HCT116 (cell line): ENCODE measurements around the gene C20orf204. TPM values are rescaled to one million over a fixed set of nuclear protein-coding genes. Genes with fewer than 3 reads are reported as not detected.

Experiments
- ATAC-seq: fragments of 200-7000 bp; cut with Tn5 transposase; 2 replicates; pipeline ENCODE4 v1.9.1; 2020; ENCODE audit warnings: mild to moderate bottlenecking, moderate library complexity
- BruUV-seq: library from RNA; stranded (reverse); fragments of 400-500 nt; replicated peaks from 2 replicates; lab custom pipeline; 2021; lab: Mats Ljungman, UMichigan
- CTCF ChIA-PET: fragments of 300-600 bp; sonication (Branson Sonifier 250); formaldehyde crosslinking; loops from one replicate; lab custom pipeline; 2021; ENCODE audit warnings: antibody characterized with exemption; lab: Charles Lee
- POLR2A ChIA-PET: fragments of 300-600, 350-600 bp; sonication (Branson Sonifier 250); formaldehyde crosslinking; loops from one replicate; lab custom pipeline; 2021; ENCODE audit warnings: antibody characterized with exemption; lab: Charles Lee
- RAD21 ChIA-PET, 2 experiments: fragments of 300-600 bp; sonication (Branson Sonifier 250); formaldehyde crosslinking; loops; one replicate each; lab custom pipeline; 2023; ENCODE audit warnings: low total read pairs in 2 of 2; ENCODE audit not compliant: uncharacterized antibody in 2 of 2, unreplicated experiment in 2 of 2, low non-redundant PET in 1 of 2; lab: Charles Lee
- DNase-seq: peaks from one replicate; pipeline ENCODE4 v3.0.0-alpha.2; 2010; ENCODE audit warnings: low read depth, low spot score
- H2AFZ ChIP-seq: fragments of 200-600 bp; shearing (Covaris generic), sonication (generic); 2 replicates; pipeline ENCODE4 v1.6.1; 2017; ENCODE audit warnings: low read depth, mixed run types, mixed read lengths, antibody characterized with exemption, low read length; ENCODE audit not compliant: poor library complexity, severe bottlenecking
- H3K27ac ChIP-seq: 2 replicates; pipeline ENCODE4 v1.5.1; 2012; ENCODE audit warnings: low read depth, low read length
- H3K27me3 ChIP-seq: fragments of 200-600 bp; sonication (generic); 2 replicates; pipeline ENCODE4 v1.6.1; 2016; ENCODE audit warnings: mixed run types, low read length, mixed read lengths; ENCODE audit not compliant: insufficient read depth
- H3K36me3 ChIP-seq, 2 experiments: fragments of 200-500 bp in 1 of 2; fragments of 200-600 bp in 1 of 2; sonication (Bioruptor generic) in 1 of 2; sonication (generic) in 1 of 2; 2 replicates each; pipeline versions ENCODE4 v1.5.1 to v1.6.1; 2014 to 2016; ENCODE audit warnings: low read length in 2 of 2, inconsistent platforms in 1 of 2, mixed read lengths in 1 of 2, mixed run types in 1 of 2; ENCODE audit not compliant: insufficient read depth in 2 of 2, control insufficient read depth in 1 of 2
- H3K4me1 ChIP-seq, 2 experiments: fragments of 200-600 bp in 1 of 2; sonication (generic) in 1 of 2; 2 replicates each; pipeline versions ENCODE4 v1.5.1 to v1.6.1; 2012 to 2017; ENCODE audit warnings: low read length in 2 of 2, inconsistent platforms in 1 of 2, mild to moderate bottlenecking in 1 of 2, mixed read lengths in 1 of 2, mixed run types in 1 of 2, moderate library complexity in 1 of 2; ENCODE audit not compliant: insufficient read depth in 2 of 2, control insufficient read depth in 1 of 2
- H3K4me2 ChIP-seq: fragments of 200-600 bp; sonication (generic); 2 replicates; pipeline ENCODE4 v1.6.1; 2017; ENCODE audit warnings: mixed run types, low read length, mixed read lengths
- H3K4me3 ChIP-seq, 2 experiments: fragments of 200-600 bp in 1 of 2; sonication (generic) in 1 of 2; replicated peaks in 1 of 2; 2 replicates each; pipeline ENCODE4 v1.5.1; 2011 to 2016; ENCODE audit warnings: low read length in 2 of 2, control low read depth in 1 of 2, low read depth in 1 of 2, mild to moderate bottlenecking in 1 of 2, mixed read lengths in 1 of 2, mixed run types in 1 of 2
- H3K79me2 ChIP-seq: fragments of 200-600 bp; sonication (generic); 2 replicates; pipeline ENCODE4 v1.6.1; 2017; ENCODE audit warnings: mild to moderate bottlenecking, mixed run types, low read length, moderate library complexity, mixed read lengths; ENCODE audit not compliant: insufficient read depth
- H3K9ac ChIP-seq: fragments of 200-600 bp; sonication (generic); 2 replicates; pipeline ENCODE4 v1.6.1; 2016; ENCODE audit warnings: low read length, mixed read lengths
- H3K9me2 ChIP-seq: fragments of 200-600 bp; sonication (generic), shearing (Covaris generic); 2 replicates; pipeline ENCODE4 v1.6.1; 2017; ENCODE audit warnings: mixed run types, mild to moderate bottlenecking, moderate library complexity; ENCODE audit not compliant: insufficient read depth
- H3K9me3 ChIP-seq, 2 experiments: fragments of 200-500 bp in 1 of 2; fragments of 200-600 bp in 1 of 2; sonication (Bioruptor generic) in 1 of 2; sonication (generic) in 1 of 2; 2 replicates each; pipeline ENCODE4 v1.6.1; 2014 to 2017; ENCODE audit warnings: low read length in 2 of 2, mixed read lengths in 2 of 2, inconsistent platforms in 1 of 2, low read depth in 1 of 2, mild to moderate bottlenecking in 1 of 2, mixed run types in 1 of 2, moderate library complexity in 1 of 2; ENCODE audit not compliant: control insufficient read depth in 1 of 2, insufficient read depth in 1 of 2
- H4K20me1 ChIP-seq: fragments of 200-600 bp; sonication (generic), shearing (Covaris generic); 2 replicates; pipeline ENCODE4 v1.6.1; 2017; ENCODE audit warnings: mixed run types, mild to moderate bottlenecking, moderate library complexity; ENCODE audit not compliant: insufficient read depth
- CBX3 ChIP-seq: IDR thresholded peaks from 2 replicates; pipeline ENCODE4 v1.6.1; 2012; ENCODE audit warnings: low read depth
- EZH2 ChIP-seq: fragments of 200-600 bp; sonication (generic); IDR thresholded peaks from 2 replicates; pipeline ENCODE4 v1.6.1; 2017; ENCODE audit warnings: antibody characterized with exemption, mixed run types
- JUND ChIP-seq: IDR thresholded peaks from 2 replicates; pipeline ENCODE4 v1.6.1; 2012
- SIN3A ChIP-seq: IDR thresholded peaks from 2 replicates; pipeline ENCODE4 v1.6.1; 2012; ENCODE audit warnings: low read depth
- SP1 ChIP-seq: IDR thresholded peaks from 2 replicates; pipeline ENCODE4 v1.6.1; 2012; ENCODE audit warnings: low read depth
- TCF7L2 ChIP-seq: IDR thresholded peaks from 2 replicates; pipeline ENCODE4 v1.7.0; 2011; ENCODE audit warnings: borderline replicate concordance, inconsistent platforms; ENCODE audit not compliant: insufficient read depth, insufficient read length; ENCODE audit errors: extremely low read depth
- ZBTB33 ChIP-seq: IDR thresholded peaks from 2 replicates; pipeline ENCODE4 v1.6.1; 2011; ENCODE audit warnings: mild to moderate bottlenecking, low read length, moderate library complexity; ENCODE audit not compliant: insufficient replicate concordance; ENCODE audit errors: extremely low read depth
- ZFX ChIP-seq: fragments of 450-650 bp; IDR thresholded peaks from 2 replicates; pipeline ENCODE4 v1.6.1; 2017
- ZNF274 ChIP-seq: fragments of 200-500 bp; sonication (Bioruptor generic); IDR thresholded peaks from 2 replicates; pipeline ENCODE4 v1.6.1; 2014; ENCODE audit warnings: mild to moderate bottlenecking, low read depth, low read length, inconsistent platforms
- intact Hi-C: fragments of 100-400 bp; cut with micrococcal nuclease; formaldehyde crosslinking; loops from 2 replicates; pipeline ENCODE4 v1.10.0; 2022
- total RNA-seq: library from RNA; stranded (reverse); gene quantifications from one replicate; pipeline ENCODE4 v1.2.1, GENCODE V29; 2021; ENCODE audit not compliant: unreplicated experiment
- TF ChIP-seq, protein P1 (sequence below): IDR thresholded peaks from 2 replicates; pipeline ENCODE4 v1.6.1; 2012
- TF ChIP-seq, protein P2 (sequence below): IDR thresholded peaks from 2 replicates; pipeline ENCODE4 v1.6.1; 2012; ENCODE audit warnings: low read depth

C20orf204 gene
- total RNA-seq, 1 experiment from 2014 or later = 2.5 TPM

- Histone ChIP-seq H3K9me2 (no peaks in the 10 kb centered on the region), H2AFZ (no peak overlapping the region), H3K4me3 (no peak overlapping the region), H3K36me3 (peaks cover 11 to 18% of the 10 kb centered on the region in 2 experiments; a peak in 3 of 4 replicates), H3K27me3 (no peaks in the 10 kb centered on the region), H3K79me2 (no peaks in the 10 kb centered on the region), H3K9me3 (no peaks in the 10 kb centered on the region), H3K4me1 (no peaks in the 10 kb centered on the region), H4K20me1 (no peaks in the 10 kb centered on the region), H3K9ac (no peak overlapping the region), H3K27ac (no peak overlapping the region), H3K4me2 (no peak overlapping the region)
- CTCF ChIA-PET = no interaction called here
- TF ChIP-seq, protein P1, sequence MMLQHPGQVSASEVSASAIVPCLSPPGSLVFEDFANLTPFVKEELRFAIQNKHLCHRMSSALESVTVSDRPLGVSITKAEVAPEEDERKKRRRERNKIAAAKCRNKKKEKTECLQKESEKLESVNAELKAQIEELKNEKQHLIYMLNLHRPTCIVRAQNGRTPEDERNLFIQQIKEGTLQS = no peak
- TF ChIP-seq JUND (no peak), TCF7L2 (no peak), ZFX (no peak), SIN3A (no peak), SP1 (no peak), CBX3 (no peak), ZBTB33 (no peak), EZH2 (no peak), ZNF274 (no peak)
- TF ChIP-seq, protein P2, sequence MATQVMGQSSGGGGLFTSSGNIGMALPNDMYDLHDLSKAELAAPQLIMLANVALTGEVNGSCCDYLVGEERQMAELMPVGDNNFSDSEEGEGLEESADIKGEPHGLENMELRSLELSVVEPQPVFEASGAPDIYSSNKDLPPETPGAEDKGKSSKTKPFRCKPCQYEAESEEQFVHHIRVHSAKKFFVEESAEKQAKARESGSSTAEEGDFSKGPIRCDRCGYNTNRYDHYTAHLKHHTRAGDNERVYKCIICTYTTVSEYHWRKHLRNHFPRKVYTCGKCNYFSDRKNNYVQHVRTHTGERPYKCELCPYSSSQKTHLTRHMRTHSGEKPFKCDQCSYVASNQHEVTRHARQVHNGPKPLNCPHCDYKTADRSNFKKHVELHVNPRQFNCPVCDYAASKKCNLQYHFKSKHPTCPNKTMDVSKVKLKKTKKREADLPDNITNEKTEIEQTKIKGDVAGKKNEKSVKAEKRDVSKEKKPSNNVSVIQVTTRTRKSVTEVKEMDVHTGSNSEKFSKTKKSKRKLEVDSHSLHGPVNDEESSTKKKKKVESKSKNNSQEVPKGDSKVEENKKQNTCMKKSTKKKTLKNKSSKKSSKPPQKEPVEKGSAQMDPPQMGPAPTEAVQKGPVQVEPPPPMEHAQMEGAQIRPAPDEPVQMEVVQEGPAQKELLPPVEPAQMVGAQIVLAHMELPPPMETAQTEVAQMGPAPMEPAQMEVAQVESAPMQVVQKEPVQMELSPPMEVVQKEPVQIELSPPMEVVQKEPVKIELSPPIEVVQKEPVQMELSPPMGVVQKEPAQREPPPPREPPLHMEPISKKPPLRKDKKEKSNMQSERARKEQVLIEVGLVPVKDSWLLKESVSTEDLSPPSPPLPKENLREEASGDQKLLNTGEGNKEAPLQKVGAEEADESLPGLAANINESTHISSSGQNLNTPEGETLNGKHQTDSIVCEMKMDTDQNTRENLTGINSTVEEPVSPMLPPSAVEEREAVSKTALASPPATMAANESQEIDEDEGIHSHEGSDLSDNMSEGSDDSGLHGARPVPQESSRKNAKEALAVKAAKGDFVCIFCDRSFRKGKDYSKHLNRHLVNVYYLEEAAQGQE = no peak
- DNase-seq = no peak
- BruUV-seq = no TSS peak
- POLR2A ChIA-PET = no interaction called here
- RAD21 ChIA-PET = no interaction called here
- intact Hi-C loops = no loop called here
- ATAC-seq = no peak
Measured at GRCh38 chr20:64029293-64030117, 6.5 kb upstream of the C20orf204 start.
